Left lung (tissue), 10 donors: ENCODE data around the gene PPP2R5B. TPM values are rescaled to one million over a fixed set of nuclear protein-coding genes. Genes with fewer than 3 reads are reported as not detected.

Experiments used
- ATAC-seq: fragments of 200-7000 bp; cut with Tn5 transposase; one replicate; pipeline ENCODE4 v1.9.1; 2020; ENCODE audit warnings: moderate library complexity
- DNase-seq, 4 donors: peaks; one replicate each; pipeline ENCODE4 v3.0.0-alpha.2; 2013 to 2020
- H3K27ac ChIP-seq, 2 donors: fragments of 200-600 bp; sonication (generic) in 1 of 2; one replicate each; pipeline versions ENCODE4 v1.5.0 to v1.8.0; 2020 to 2021
- H3K27me3 ChIP-seq, 2 donors: fragments of 200-600 bp; sonication (generic) in 1 of 2; one replicate each; pipeline versions ENCODE4 v1.5.0 to v1.8.0; 2020 to 2021
- H3K36me3 ChIP-seq, 2 donors: fragments of 200-600 bp; sonication (generic) in 1 of 2; one replicate each; pipeline versions ENCODE4 v1.5.0 to v1.8.0; 2020 to 2021
- H3K4me1 ChIP-seq, 2 donors: fragments of 200-600 bp; one replicate each; pipeline ENCODE4 v1.8.0; 2021
- H3K4me3 ChIP-seq, 2 donors: fragments of 200-600 bp; sonication (generic) in 1 of 2; one replicate each; pipeline versions ENCODE4 v1.5.0 to v1.8.0; 2020 to 2021; ENCODE audit warnings: mild to moderate bottlenecking in 1 of 2
- H3K9me3 ChIP-seq, 2 donors: fragments of 200-600 bp; sonication (generic) in 1 of 2; one replicate each; pipeline versions ENCODE4 v1.5.0 to v1.8.0; 2020 to 2021
- CTCF ChIP-seq, 2 donors: fragments of 200-600 bp; sonication (generic) in 1 of 2; IDR thresholded peaks; one replicate each; pipeline versions ENCODE4 v1.5.0 to v1.8.0; 2021; ENCODE audit warnings: antibody characterized with exemption in 2 of 2
- intact Hi-C, 2 donors: fragments of 100-400 bp; cut with DNase I; formaldehyde crosslinking; loops; one replicate each; pipeline versions ENCODE4 v1.11.2 to v1.14.2; 2022
- polyA plus RNA-seq, 6 donors: library from polyadenylated mRNA; unstranded; fragments of 120-200 nt; gene quantifications; one replicate each; pipeline ENCODE4 v1.2.1, GENCODE V29; 2013; ENCODE audit not compliant: insufficient read length in 6 of 6
- total RNA-seq, 2 donors: library from RNA; stranded (reverse); fragmentation: NEBNext Ultra II Directional; extraction: Animal tissue kit (Norgen Biotek cat#: 25700); gene quantifications; one replicate each; pipeline ENCODE4 v1.2.1, GENCODE V29; 2021
- donor health status: DM: no; HTN: yes; CAD: no.
- donor health status: DM: no; HTN: no; CAD: no.

PPP2R5B gene
- total and polyA plus RNA-seq, 8 donors, result 12.1 to 29.9 (median 14.1) TPM

GRCh38 chr11:64908766-64909165, 15.7 kb upstream of the PPP2R5B start:
- no peak for ATAC-seq
- no peak overlapping the region for H3K27ac ChIP-seq
- no peak overlapping the region for H3K4me3 ChIP-seq
- H3K4me1 ChIP-seq, result no peaks in the 10 kb centered on the region
- TF ChIP-seq CTCF (IDR thresholded peaks at IDR 0.05), result no peak
- H3K36me3 ChIP-seq, result peaks cover 0 to 100% of the 10 kb centered on the region in 2 donors
- intact Hi-C loops, result no loop called here
- H3K27me3 ChIP-seq, result no peaks in the 10 kb centered on the region
- no peak for DNase-seq
- H3K9me3 ChIP-seq, result no peaks in the 10 kb centered on the region

GRCh38 chr11:64909653-64910343, 14.7 kb upstream of the PPP2R5B start:
- DNase-seq, result no peak
- no peak overlapping the region for H3K27ac ChIP-seq
- no peak for TF ChIP-seq CTCF (IDR thresholded peaks at IDR 0.05)
- intact Hi-C loops, result no loop called here
- H3K27me3 ChIP-seq, result no peaks in the 10 kb centered on the region
- no peaks in the 10 kb centered on the region for H3K9me3 ChIP-seq
- H3K4me1 ChIP-seq, result no peaks in the 10 kb centered on the region
- no peak for ATAC-seq
- H3K4me3 ChIP-seq, result no peak overlapping the region
- peaks cover 0 to 95% of the 10 kb centered on the region in 2 donors for H3K36me3 ChIP-seq

GRCh38 chr11:64910451-64911093, 13.9 kb upstream of the PPP2R5B start:
- no peak for ATAC-seq
- H3K36me3 ChIP-seq, result peaks cover 0 to 87% of the 10 kb centered on the region in 2 donors
- H3K27ac ChIP-seq, result no peak overlapping the region
- TF ChIP-seq CTCF (IDR thresholded peaks at IDR 0.05), result no peak
- H3K27me3 ChIP-seq, result no peaks in the 10 kb centered on the region
- H3K4me1 ChIP-seq, result peaks cover 3 to 6% of the 10 kb centered on the region in 2 donors
- intact Hi-C loops, result no loop called here
- no peak for DNase-seq
- H3K4me3 ChIP-seq, result no peak overlapping the region
- no peaks in the 10 kb centered on the region for H3K9me3 ChIP-seq

- Histone ChIP-seq H3K4me3 (no peak overlapping the region), H3K27me3 (no peaks in the 10 kb centered on the region), H3K36me3 (peaks cover 0 to 82% of the 10 kb centered on the region in 2 donors), H3K9me3 (no peaks in the 10 kb centered on the region), H3K27ac (no peak overlapping the region), H3K4me1 (peaks cover 8 to 12% of the 10 kb centered on the region in 2 donors)
- ATAC-seq, result no peak
- no peak for DNase-seq
- TF ChIP-seq CTCF (IDR thresholded peaks at IDR 0.05), result no peak
- intact Hi-C loops, result no loop called here
These were observed 13.3 kb upstream of the PPP2R5B start for GRCh38 chr11:64911142-64911541.

- Histone ChIP-seq H3K27me3 (no peaks in the 10 kb centered on the region), H3K27ac (no peak overlapping the region), H3K4me1 (peaks cover 10 to 16% of the 10 kb centered on the region in 2 donors), H3K4me3 (no peak overlapping the region), H3K36me3 (peaks cover 0 to 76% of the 10 kb centered on the region in 2 donors), H3K9me3 (no peaks in the 10 kb centered on the region)
- intact Hi-C loops, result no loop called here
- DNase-seq, result no peak
- no peak for ATAC-seq
- no peak for TF ChIP-seq CTCF (IDR thresholded peaks at IDR 0.05)
These were observed 12.8 kb upstream of the PPP2R5B start for GRCh38 chr11:64911689-64912088.
